Measurements from ENCODE around the gene TMEM187. TPM values are rescaled to one million over a fixed set of nuclear protein-coding genes. Genes with fewer than 3 reads are reported as not detected.

TMEM187 gene
- total and polyA plus RNA-seq, 2 donors (not counting 3 experiments of a cell fraction or from before 2014, with no cell fraction given) = 2.6 to 15.7 TPM

- ChIA-PET CTCF (interaction anchor here (1.7 to 9.4 kb wide), 6 partner anchors 10 to 185 kb away, joined by 4 to 253 read pairs (median 18); partner anchors contain the start of genes ARHGAP4, NAA10 and PLXNB3), POLR2A (interaction anchor here (1.3 kb wide), 1 partner anchor 21 kb away, joined by 5 read pairs; no protein-coding TSS in a partner anchor)
- TF ChIP-seq GATA2 (IDR thresholded peaks at IDR 0.05; ENCODE audit: insufficient read depth, insufficient read length, low read depth, low read length) = no peak
- TF ChIP-seq MAX (IDR thresholded peaks at IDR 0.05; ENCODE audit: insufficient read depth, insufficient read length) = no peak
- no peak for TF ChIP-seq MYC (IDR thresholded peaks at IDR 0.05; ENCODE audit: low read depth, low read length)
- no peak for TF ChIP-seq JUN (IDR thresholded peaks at IDR 0.05; ENCODE audit: borderline replicate concordance, insufficient read depth, insufficient read length, low read depth)
- TF ChIP-seq EZH2 (IDR thresholded peaks at IDR 0.05; ENCODE audit: borderline replicate concordance, low read depth, low read length, severe bottlenecking) = no peak
- TF ChIP-seq POLR2AphosphoS5 (IDR thresholded peaks at IDR 0.05; ENCODE audit: insufficient read depth, low read depth, low read length) = no peak
- TF ChIP-seq CTCF (IDR thresholded peaks at IDR 0.05; ENCODE audit: extremely low read depth in 1 of 2, insufficient read depth in 1 of 2, low read depth in 1 of 2, low read length in 2 of 2) = no peak
- no peak for TF ChIP-seq POLR2A (IDR thresholded peaks at IDR 0.05; ENCODE audit: low read depth, low read length)
- TF ChIP-seq FOS (IDR thresholded peaks at IDR 0.05; ENCODE audit: borderline replicate concordance, insufficient read depth, low read length) = no peak
- no peaks in the 10 kb centered on the region for H3K9me1 ChIP-seq (replicated peaks; ENCODE audit: control insufficient read depth, extremely low read depth, insufficient read depth, low read length)
- peak overlapping the region; percentile 38 for H3K27ac ChIP-seq (ENCODE audit: insufficient read depth, low read depth, low read length)
- FAIRE-seq = peak; percentile 46
- no peaks in the 10 kb centered on the region for H3K27me3 ChIP-seq (ENCODE audit: control insufficient read depth in 2 of 2, insufficient read depth in 2 of 2, low read length in 2 of 2)
- no peak overlapping the region for H3K4me3 ChIP-seq (replicated peaks in 1 of 3; ENCODE audit: insufficient read depth in 1 of 3, low read depth in 1 of 3, low read length in 3 of 3)
- H2AFZ ChIP-seq (ENCODE audit: low read depth, low read length) = no peak overlapping the region
- H3K4me2 ChIP-seq (ENCODE audit: insufficient read depth, low read length) = no peak overlapping the region
- H4K20me1 ChIP-seq (replicated peaks; ENCODE audit: control insufficient read depth, extremely low read depth, insufficient read depth, low read length) = no peaks in the 10 kb centered on the region
- peaks cover 31% of the 10 kb centered on the region for H3K4me1 ChIP-seq (ENCODE audit: control insufficient read depth, extremely low read depth, insufficient read depth, low read length)
- no peak overlapping the region for H3K9ac ChIP-seq (replicated peaks; ENCODE audit: extremely low read depth, insufficient read depth, low read length)
- H3K36me3 ChIP-seq (ENCODE audit: control insufficient read depth in 2 of 2, extremely low read depth in 1 of 2, insufficient read depth in 2 of 2, low read length in 2 of 2) = peaks cover 15 to 21% of the 10 kb centered on the region in 2 experiments
- intact Hi-C loops (cut with micrococcal nuclease) (no loop called here), dilution Hi-C loops (cut with MboI; ENCODE audit: extremely low pct_ligation_motif_present, low sequenced_read_pairs) (no loop called here)
- DNase-seq (ENCODE audit: low read depth, low spot score) = peak; percentile 34
- peaks cover 9% of the 10 kb centered on the region for H3K79me2 ChIP-seq (ENCODE audit: control insufficient read depth, insufficient read depth, low read length)
- H3K9me3 ChIP-seq (replicated peaks; ENCODE audit: control insufficient read depth, insufficient read depth, low read length) = no peaks in the 10 kb centered on the region
- no TSS peak for BruUV-seq (replicated peaks)
Observed at GRCh38 chrX:153948847-153949805, 23.4 kb upstream of the TMEM187 start.

Measured in endothelial cell of umbilical vein (primary cell).